Iris pigment epithelial cell (primary cell): ENCODE measurements around the gene MEAF6.

Experiments used
- DNase-seq: peaks from one replicate; pipeline ENCODE4 v3.0.0-alpha.2; 2011; ENCODE audit warnings: low read depth

Gene MEAF6

DNA sequence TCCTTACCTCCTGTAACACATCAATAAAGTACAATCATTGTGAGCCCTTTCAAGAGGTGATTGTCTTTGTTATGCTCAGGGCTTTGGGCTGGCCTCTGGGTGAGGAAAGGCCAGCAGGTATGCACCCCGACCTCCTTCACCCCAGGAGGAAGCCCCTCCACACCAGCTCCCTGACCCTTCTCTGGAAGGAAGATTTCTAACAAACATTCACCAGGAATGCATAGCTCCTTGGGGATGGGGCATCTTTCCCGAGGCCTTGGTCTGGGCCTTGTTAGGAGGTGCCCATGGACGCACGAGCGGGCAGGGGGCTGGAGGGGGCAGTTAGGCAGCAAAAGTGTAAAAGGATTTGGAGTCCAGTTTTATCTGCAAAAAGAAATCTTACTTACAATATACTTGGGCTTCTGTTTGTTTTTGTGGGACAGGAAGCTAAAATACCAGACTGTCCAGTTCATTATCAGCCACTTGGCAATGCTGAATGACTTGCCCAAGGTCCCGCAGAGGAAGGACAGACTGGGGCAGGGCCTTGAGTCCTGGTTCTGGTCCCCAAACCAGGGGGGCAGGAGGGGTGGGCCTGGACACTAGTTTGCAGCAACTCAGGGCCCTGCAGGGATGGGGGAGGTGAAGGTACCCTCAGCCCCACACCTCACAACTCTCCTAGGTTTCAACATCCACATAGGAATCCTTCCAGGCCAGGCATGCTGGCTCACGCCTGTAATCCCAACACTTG lies 30.1 kb downstream of the MEAF6 start:
- no peak for DNase-seq

- DNase-seq = no peak
Measured at GRCh38 chr1:37483785-37484184, 30.8 kb downstream of the MEAF6 start.

DNA sequence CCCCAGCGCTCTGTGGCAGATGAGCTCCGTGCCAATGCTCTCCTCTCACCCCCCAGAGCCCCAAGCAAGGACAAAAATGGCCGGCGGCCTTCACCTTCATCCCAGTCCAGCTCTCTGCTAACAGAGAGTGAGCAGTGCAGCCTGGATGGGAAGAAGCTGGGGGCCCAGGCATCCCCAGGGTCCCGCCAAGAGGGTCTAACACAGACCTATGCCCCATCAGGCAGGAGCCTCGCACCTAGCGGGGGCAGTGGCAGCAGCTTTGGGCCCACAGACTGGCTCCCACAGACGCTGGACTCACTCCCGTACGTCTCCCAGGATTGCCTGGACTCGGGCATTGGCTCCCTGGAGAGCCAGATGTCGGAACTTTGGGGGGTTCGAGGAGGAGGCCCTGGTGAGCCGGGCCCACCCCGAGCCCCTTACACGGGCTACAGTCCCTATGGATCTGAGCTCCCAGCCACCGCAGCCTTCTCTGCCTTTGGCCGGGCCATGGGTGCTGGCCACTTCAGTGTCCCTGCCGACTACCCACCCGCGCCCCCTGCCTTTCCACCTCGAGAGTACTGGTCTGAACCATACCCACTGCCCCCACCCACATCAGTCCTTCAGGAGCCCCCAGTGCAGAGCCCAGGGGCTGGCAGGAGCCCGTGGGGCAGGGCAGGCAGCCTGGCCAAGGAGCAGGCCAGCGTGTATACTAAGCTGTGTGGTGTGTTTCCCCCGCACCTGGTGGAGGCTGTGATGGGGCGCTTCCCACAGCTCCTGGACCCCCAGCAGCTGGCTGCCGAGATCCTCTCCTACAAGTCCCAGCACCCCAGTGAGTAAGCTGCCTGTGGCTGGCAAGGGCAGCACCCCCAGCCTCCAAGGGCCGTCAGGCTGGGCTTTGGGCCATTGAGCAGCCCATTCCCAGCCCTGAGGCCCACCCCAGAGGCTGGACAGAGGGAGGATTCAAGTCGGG lies 31.5 kb downstream of the MEAF6 start:
- DNase-seq = no peak

DNA sequence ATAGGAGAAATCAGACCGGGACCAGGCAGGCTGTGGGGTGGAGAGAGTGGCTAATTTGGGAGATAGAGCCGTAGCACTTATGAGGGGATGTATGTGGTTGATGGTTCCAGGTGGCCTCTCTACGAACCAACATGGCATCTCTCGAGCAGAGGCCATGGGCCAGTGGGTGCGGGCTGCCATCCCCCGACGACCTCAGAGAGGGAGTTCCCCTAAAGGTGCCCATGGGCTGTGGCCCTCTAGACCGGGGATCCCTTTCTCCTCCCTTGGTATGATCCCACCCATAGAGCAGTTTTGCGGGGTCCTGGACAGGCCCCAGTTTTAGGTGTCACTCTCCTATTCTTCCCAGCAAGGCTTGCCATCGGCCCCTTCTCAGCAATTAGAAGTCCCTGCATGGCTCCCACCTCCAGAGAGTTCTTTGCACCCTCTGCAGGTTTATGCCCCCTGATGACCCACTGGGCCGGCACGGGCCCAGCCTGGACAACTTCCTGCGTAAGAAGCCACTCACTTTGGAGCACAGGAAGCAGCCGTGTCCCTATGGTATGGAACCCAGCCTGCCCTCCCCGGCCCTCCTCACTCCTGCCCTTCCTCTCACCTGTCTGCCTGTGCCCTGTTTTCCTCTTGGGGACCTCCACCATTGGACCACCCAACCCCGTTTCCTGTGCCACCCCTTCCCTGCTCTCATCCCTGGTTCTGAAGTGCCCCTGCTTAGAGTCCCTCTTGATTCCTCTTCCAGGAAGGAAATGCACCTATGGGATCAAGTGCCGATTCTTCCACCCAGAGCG lies 32.4 kb downstream of the MEAF6 start:
- DNase-seq = no peak

- no peak for DNase-seq
Measured at GRCh38 chr1:37481289-37482003, 33.1 kb downstream of the MEAF6 start.

GRCh38 chr1:37480581-37481288 lies 33.8 kb downstream of the MEAF6 start:
- no peak for DNase-seq

DNA sequence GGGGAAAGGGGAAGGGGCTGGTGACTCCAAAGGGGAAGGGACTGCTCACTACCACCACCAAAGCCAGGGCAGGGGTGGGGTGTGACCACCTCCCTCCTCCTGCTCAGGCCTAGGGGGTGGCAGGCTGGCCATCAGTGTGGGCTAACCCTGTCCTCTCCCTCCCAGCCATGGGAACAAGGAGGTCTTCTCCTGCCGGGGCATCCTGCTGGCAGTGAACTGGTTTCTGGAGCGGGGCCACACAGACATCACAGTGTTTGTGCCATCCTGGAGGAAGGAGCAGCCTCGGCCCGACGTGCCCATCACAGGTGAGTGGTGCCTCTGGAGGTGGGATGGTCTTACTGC lies 34.5 kb downstream of the MEAF6 start:
- no peak for DNase-seq

GRCh38 chr1:37479255-37480124 lies 35.1 kb downstream of the MEAF6 start:
- peak; percentile 95 for DNase-seq

- peak; percentile 77 for DNase-seq
Measured at GRCh38 chr1:37478890-37479254, 35.7 kb downstream of the MEAF6 start.

DNA sequence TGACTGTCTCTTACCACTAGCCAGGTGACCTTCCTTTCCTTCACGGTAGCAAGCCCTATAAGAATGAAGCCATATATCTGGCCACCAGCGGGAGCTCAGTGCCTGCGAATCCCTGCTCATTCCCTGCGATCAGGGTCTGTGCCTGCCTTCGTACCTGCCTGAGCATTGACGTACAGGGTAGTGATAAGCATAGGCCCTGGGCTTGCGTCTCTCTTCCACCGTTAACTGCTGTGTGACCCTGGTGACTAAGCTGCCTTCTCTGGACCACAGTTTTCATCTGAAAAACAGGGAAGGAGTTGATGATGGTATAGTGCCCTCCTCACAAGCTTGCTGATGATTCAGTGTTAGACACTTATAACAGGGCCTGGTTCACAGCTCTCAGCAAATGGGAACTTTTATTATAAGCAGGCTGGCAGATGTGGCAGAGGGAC lies 36.1 kb downstream of the MEAF6 start:
- peak; percentile 80 for DNase-seq

GRCh38 chr1:37477946-37478345 lies 36.6 kb downstream of the MEAF6 start:
- no peak for DNase-seq

DNA sequence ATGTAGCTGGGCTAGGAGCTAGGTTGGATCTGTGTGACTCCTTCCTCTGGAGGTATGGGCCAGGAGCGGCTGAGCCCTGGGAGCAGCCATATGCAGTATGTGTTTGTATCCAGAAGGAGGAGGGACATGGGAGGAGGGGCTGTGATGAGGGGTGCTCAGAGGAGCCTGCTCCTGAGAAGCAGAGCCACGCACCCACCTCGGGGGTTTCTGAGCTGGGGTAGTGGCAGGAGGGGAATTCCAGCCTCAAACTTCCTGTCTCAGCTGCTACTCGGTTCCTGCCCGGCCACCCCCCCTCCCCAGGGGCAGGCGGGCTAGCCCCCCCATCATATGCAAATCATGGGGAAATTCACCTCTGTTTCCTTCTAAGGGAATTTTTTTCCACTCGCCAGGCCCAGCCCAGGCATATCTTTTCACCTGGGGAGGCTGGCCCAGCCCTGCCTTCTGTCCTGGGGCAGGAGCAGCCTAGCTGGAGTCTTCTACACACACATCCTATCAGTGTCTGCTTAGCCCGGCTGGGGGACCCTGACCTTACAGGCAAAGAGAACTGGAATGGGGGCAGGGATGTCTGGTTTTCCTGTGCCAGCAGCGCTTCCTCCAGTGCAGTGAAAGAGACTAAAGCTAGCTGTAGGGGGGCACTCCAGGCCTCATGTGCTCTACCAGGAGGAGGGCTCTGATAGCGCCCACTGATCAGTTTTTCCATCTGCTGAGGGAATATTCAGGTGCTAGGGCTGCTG lies 37.2 kb downstream of the MEAF6 start:
- peak; percentile 77 for DNase-seq

- peak; percentile 69 for DNase-seq
Measured at GRCh38 chr1:37476460-37477197, 37.9 kb downstream of the MEAF6 start.

- no peak for DNase-seq
Measured at GRCh38 chr1:37476087-37476452, 38.5 kb downstream of the MEAF6 start.

- no peak for DNase-seq
Measured at GRCh38 chr1:37475380-37476086, 39.0 kb downstream of the MEAF6 start.

- peak; percentile 50 for DNase-seq
Measured at GRCh38 chr1:37474697-37475379, 39.7 kb downstream of the MEAF6 start.

DNA sequence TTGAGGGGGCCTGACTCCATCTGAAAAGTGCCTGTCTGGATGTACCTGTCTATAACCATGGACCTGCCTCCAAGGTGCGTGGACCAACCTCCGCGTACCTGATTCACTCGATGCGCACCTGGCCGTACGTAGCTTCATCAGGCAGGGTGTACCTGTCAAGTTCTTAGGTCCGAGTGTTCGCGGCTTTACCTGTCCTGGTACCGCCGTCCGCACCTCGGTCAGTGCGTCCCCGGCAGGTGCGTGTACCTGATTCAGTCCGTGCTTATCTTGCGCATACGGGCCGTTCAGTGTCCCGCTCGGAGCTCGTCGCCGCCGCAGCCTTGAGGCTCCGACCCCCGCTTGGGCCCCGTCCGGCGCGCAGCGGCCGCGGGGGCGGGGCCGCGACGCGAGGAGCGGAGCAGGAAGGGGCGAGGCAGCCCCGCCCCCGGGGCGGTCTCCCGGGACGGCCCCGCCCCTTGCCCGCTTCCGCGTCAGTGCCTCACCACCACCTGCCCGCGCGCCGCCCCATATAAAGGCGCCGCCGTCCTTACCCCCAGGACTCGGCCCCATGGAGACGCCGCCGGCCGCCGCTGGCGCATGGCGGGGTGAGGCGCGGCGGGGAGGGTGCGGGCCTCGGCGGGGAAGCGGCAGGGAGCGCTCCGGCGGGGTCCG lies 40.4 kb downstream of the MEAF6 start, which contains the start of gene ZC3H12A:
TSS of gene ZC3H12A (plus strand) at position 535 of the 651 bp plus-strand sequence. CDS start 917 bp downstream, outside the sequence.
- DNase-seq = peak; percentile 87
